ENCODE data around the gene ZFR2.

DNA sequence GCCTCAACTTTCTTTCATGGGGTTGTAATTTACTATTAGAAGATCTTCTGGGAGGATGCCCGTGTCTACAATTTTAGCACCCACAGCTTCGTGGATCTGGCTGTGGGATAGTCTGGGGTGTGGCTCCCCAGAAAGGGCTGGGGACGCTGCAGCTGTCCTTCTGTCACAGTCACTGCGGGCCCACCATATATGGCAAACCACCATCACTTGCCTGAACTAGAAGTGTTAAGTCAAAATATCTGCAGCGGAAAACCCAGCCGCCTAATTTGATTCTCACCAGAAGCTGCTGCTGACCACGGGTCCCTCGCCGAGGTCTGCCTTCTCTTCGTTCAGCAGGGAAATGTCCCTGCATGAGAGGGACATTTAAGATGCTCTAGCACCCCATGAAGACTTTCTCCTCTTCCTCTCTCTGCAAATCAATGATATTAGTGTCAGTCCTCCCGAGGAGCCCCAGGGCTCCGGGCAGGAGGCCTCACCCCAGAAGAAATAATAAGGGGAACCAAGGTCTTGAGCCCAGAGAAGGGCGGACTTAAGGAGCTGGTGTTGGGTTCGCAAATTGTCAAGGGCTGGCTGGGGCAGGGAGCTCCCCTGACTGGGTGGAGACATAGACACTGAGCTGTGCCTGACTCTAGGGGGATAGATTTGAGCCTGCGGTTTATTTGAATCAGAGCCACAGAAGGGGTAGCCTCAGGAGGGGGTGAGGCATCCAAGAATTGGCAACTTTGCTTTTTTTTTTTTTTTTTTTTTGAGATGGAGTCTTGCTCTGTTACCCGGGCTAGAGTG lies 79.7 kb downstream of the ZFR2 start:
- no peak for TF ChIP-seq CTCF (conservative IDR thresholded peaks at IDR 0.05; ENCODE audit: low read depth, low read length)
- no peak for TF ChIP-seq EZH2 (IDR thresholded peaks at IDR 0.05; ENCODE audit: low read length, unreplicated experiment)
- TF ChIP-seq EZH2phosphoT487 (IDR thresholded peaks at IDR 0.05; ENCODE audit: borderline replicate concordance, low read length) = no peak
